ENCODE results near the gene TMUB1. TPM values are rescaled to one million over a fixed set of nuclear protein-coding genes. Genes with fewer than 3 reads are reported as not detected.

The TMUB1 gene
- total and polyA plus RNA-seq, 9 of the 15 experiments (the other 6 are each of a cell fraction or from before 2014, with no cell fraction given), result 0.14 to 241 (median 74.1) TPM

- TF ChIP-seq ZNF609 (CRISPR knock-in tag; IDR thresholded peaks at IDR 0.05; ENCODE audit: borderline replicate concordance), result peak; percentile 9; the same call in 1 of the 2 replicates
- no peak for TF ChIP-seq KLF6 (CRISPR knock-in tag; IDR thresholded peaks at IDR 0.05; ENCODE audit: borderline replicate concordance)
- TF ChIP-seq MEIS2 (IDR thresholded peaks at IDR 0.05; ENCODE audit: partially characterized antibody), result peak; percentile 46
- TF ChIP-seq ZNF507 (tag; conservative IDR thresholded peaks at IDR 0.05), result no peak
- no peak for TF ChIP-seq TAF9B (IDR thresholded peaks at IDR 0.05; ENCODE audit: partially characterized antibody)
- TF ChIP-seq JUN (IDR thresholded peaks at IDR 0.05; ENCODE audit: borderline replicate concordance, low read depth, low read length), result no peak
- TF ChIP-seq JUN (CRISPR knock-in tag; IDR thresholded peaks at IDR 0.05; ENCODE audit: borderline replicate concordance), result no peak
- TF ChIP-seq RBM14 (IDR thresholded peaks at IDR 0.05; ENCODE audit: borderline replicate concordance, insufficient read depth, low read depth, low read length), result 0 out of 2 replicates have a peak, but pooled peaks have one; percentile 68
- peak; percentile 25 for TF ChIP-seq HNRNPLL (IDR thresholded peaks at IDR 0.05; ENCODE audit: low read depth, low read length, poor library complexity, severe bottlenecking)
- peak; percentile 1 for TF ChIP-seq MXD1 (CRISPR knock-in tag; IDR thresholded peaks at IDR 0.05; ENCODE audit: borderline replicate concordance, poor library complexity, severe bottlenecking)
- TF ChIP-seq PRMT5 (CRISPR knock-in tag; IDR thresholded peaks at IDR 0.05), result no peak
- no peak for TF ChIP-seq KLF1 (tag; IDR thresholded peaks at IDR 0.05)
- no peak for TF ChIP-seq ZNF134 (CRISPR knock-in tag; conservative IDR thresholded peaks at IDR 0.05)
- peak; percentile 9; the same call in 1 of the 2 replicates for TF ChIP-seq SAFB (IDR thresholded peaks at IDR 0.05; ENCODE audit: borderline replicate concordance, low read depth, low read length)
- TF ChIP-seq ZNF696 (CRISPR knock-in tag; conservative IDR thresholded peaks at IDR 0.05), result no peak
- TF ChIP-seq BRCA1 (IDR thresholded peaks at IDR 0.05), result no peak
- TF ChIP-seq BRCA1 (CRISPR knock-in tag; IDR thresholded peaks at IDR 0.05), result no peak
- no peak for TF ChIP-seq ILF3 (IDR thresholded peaks at IDR 0.05; ENCODE audit: borderline replicate concordance)
- TF ChIP-seq U2AF1 (optimal IDR thresholded peaks at IDR 0.05; ENCODE audit: low read depth, low read length), result no peak
- TF ChIP-seq FOXK2 (conservative IDR thresholded peaks at IDR 0.05 in 1 of 2, IDR thresholded peaks at IDR 0.05 in 1 of 2; ENCODE audit: low read depth in 2 of 2), result no peak
- no peak for TF ChIP-seq CAMTA2 (CRISPR knock-in tag; conservative IDR thresholded peaks at IDR 0.05)
- no peak for TF ChIP-seq E2F6 (IDR thresholded peaks at IDR 0.05; ENCODE audit: borderline replicate concordance in 1 of 2, extremely low read depth in 1 of 2, insufficient read depth in 1 of 2, insufficient read length in 1 of 2, low read depth in 1 of 2, low read length in 1 of 2, poor library complexity in 1 of 2, severe bottlenecking in 1 of 2)
These were observed 43.3 kb downstream of the TMUB1 start (continued) for GRCh38 chr7:151039850-151040548.

All from K562 (cell line).